ENCODE measurements around the gene FYB2. TPM values are rescaled to one million over a fixed set of nuclear protein-coding genes. Genes with fewer than 3 reads are reported as not detected.
"Not testable (repeated sequence)": the region's sequence is repeated elsewhere in the genome, so short reads cannot be mapped to it uniquely, and the experiment has no call there.

The FYB2 gene
- total and polyA plus RNA-seq, 2 donors = 0.09 to 0.90 TPM

DNA sequence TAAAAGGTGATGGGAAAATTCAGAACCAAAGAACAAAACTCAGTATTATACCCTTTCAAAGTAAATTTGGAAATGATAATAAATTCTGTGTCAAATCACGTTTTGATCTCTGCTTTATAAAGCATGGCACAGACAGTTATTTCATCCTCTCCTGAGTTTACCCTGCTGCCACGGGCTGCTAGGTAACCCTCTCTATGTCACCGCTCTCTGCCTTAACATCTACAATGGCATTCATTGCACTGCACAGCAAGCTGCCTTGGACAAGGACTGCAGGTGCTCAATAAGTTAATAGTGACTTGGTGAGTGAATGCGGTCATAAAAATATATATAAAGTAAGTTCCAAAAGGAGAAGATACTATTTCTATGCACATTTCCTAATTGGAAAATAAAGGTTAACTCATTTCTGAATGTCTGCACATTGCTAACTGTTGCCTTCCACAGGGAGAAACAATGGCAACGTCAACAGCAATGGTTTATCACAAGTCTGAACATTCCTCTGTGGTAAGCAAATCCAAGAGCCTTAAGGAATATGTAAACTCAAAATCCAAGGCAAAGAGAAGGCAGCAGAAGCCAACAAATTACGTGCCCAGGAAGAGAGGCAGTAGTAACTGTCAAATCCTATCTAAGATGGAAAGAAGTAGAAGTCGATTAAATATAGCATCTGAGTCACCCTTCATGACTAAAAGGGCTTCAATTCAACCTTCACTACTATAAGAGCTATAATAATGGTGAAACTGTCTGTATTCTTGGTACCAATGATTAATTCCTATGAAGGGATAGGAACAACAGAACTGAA, 19.4 kb downstream of the FYB2 start:
- no peak for DNase-seq (ENCODE audit: extremely low spot score)
- Histone ChIP-seq H3K27ac (ENCODE audit: low read depth) (no peak overlapping the region), H3K4me3 (ENCODE audit: low read depth, low read length) (no peak overlapping the region), H3K36me3 (ENCODE audit: insufficient read depth) (no peaks in the 10 kb centered on the region), H3K4me1 (ENCODE audit: insufficient read depth) (no peaks in the 10 kb centered on the region)
- 47% methylated on average over 7 of the region's 7 CpGs for WGBS

DNA sequence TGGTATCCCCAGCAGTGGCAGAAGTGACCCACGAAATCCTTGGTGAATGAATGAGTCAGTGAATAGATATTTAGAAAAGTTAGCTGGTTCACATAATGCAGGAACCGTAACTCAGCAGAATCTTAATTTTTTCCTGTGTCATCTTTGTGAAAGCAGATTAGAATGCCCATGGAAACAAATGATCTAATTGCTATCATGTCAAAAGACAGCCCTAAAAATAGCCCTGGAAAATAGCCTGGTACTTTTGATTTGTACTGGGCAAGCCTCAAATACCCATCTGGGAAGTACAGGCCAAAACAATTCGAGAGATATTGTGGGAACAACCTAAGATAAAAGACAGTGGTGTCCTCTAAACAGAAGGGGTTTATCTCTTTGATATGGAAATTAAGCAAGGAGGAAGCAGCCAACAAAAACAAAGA, 21.1 kb downstream of the FYB2 start:
- Histone ChIP-seq H3K36me3 (ENCODE audit: insufficient read depth) (no peaks in the 10 kb centered on the region), H3K4me1 (ENCODE audit: insufficient read depth) (no peaks in the 10 kb centered on the region), H3K4me3 (ENCODE audit: low read depth, low read length) (no peak overlapping the region), H3K27ac (ENCODE audit: low read depth) (no peak overlapping the region)
- 29% methylated on average over 3 of the region's 3 CpGs for WGBS
- DNase-seq (ENCODE audit: extremely low spot score) = no peak

DNA sequence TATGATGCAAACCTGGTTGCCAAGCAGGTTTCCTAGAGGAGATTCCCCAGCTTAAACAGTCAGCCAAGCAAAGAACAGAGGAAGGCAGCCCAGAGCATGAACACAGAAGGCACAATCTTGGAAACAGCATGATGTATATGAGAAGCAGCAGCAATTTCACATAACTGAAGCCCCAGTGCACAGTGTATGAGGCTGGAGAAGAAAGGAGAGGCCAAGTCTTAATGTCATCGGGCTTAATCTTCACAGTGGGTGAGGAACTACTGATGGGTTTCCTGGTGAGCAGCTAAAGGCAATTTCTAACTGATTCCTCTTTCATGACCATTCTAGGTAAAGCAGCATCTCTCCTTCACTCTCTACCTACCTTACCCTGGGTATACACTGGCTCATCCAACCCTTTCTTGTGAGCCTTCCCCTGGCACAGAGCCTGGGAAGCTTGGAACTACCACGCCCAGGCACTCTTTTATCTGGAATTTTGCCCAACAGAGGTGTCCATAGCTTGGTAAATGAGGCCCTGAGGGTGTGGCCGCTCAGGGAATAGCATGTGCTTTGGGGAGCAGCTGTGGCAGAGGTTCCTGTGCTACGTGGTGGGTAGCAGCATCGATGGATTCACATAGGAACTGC, 22.0 kb downstream of the FYB2 start:
- no peak for DNase-seq (ENCODE audit: extremely low spot score)
- Histone ChIP-seq H3K4me1 (ENCODE audit: insufficient read depth) (no peaks in the 10 kb centered on the region), H3K4me3 (ENCODE audit: low read depth, low read length) (no peak overlapping the region), H3K36me3 (ENCODE audit: insufficient read depth) (no peaks in the 10 kb centered on the region), H3K27ac (ENCODE audit: low read depth) (no peak overlapping the region)
- 75% methylated on average over 5 of the region's 5 CpGs for WGBS

DNA sequence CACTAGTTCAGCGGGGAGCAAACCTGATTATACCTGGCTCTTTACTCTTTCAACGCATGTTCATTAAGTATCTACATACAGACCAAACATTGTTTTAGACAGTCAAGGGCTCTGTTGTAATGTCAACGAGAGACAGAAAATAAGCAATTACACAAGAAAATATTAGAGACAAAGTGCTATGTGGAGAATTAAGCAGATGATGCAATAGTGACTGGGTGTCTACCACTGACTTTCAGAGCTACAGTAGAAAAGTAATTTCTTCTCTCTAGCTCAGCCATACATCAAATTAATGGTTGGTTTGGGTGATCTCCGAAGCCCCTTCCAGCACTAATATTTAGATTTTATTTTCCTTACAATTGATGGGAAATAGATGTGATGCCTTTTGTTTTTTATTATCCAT, 23.3 kb downstream of the FYB2 start:
- 93% methylated on average over 4 of the region's 4 CpGs for WGBS
- H3K4me1 ChIP-seq (ENCODE audit: insufficient read depth) = no peaks in the 10 kb centered on the region
- H3K27ac ChIP-seq (ENCODE audit: low read depth) = no peak overlapping the region
- H3K36me3 ChIP-seq (ENCODE audit: insufficient read depth) = no peaks in the 10 kb centered on the region
- no peak for DNase-seq (ENCODE audit: extremely low spot score)
- no peak overlapping the region for H3K4me3 ChIP-seq (ENCODE audit: low read depth, low read length)

DNA sequence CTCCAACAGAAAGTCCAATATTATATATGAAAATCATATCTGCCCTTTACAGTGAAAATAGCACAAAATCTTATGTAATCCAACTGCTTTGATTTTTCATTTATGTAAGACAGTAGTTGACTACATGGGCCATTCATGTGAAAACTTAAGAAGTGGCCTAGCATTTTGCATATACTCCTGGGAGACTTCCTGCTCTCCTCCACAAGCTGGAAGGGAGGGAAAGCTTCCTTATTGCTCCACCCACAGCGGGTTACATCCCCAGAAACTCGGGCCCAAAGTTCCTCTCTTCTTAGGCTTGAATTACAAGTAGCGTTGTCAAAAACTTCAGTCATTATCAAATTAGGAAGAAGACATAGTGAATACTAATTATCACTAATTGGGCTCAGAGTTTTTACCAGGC, 29.2 kb downstream of the FYB2 start:
- Histone ChIP-seq H3K27ac (ENCODE audit: low read depth) (no peak overlapping the region), H3K36me3 (ENCODE audit: insufficient read depth) (no peaks in the 10 kb centered on the region), H3K4me1 (ENCODE audit: insufficient read depth) (no peaks in the 10 kb centered on the region), H3K4me3 (ENCODE audit: low read depth, low read length) (no peak overlapping the region)
- 82% methylated on average over 3 of the region's 3 CpGs for WGBS
- DNase-seq (ENCODE audit: extremely low spot score) = no peak

DNA sequence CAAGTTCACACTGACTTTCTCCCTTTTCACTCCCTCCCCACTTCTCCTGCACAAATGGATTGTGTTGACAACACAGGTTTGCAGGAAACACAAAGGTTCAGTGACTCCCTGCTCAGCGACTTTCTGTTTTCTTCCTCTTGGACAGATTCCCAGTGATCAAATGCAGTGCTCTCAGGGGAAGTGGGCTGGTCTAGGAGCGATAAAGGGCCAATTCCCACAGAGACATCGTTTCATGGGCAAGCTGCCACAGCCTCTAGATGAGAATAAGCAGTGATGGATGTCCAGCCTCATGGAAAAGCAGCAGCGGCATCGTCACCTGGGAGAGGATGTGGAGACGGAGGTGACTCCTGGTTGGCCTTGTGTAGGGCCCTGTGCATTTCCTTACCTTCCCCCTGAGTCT, 30.6 kb downstream of the FYB2 start:
- DNase-seq (ENCODE audit: extremely low spot score) = peak; percentile 39
- no peaks in the 10 kb centered on the region for H3K4me1 ChIP-seq (ENCODE audit: insufficient read depth)
- H3K36me3 ChIP-seq (ENCODE audit: insufficient read depth) = no peaks in the 10 kb centered on the region
- no peak overlapping the region for H3K4me3 ChIP-seq (ENCODE audit: low read depth, low read length)
- H3K27ac ChIP-seq (ENCODE audit: low read depth) = no peak overlapping the region
- 30% methylated on average over 6 of the region's 6 CpGs for WGBS

DNA sequence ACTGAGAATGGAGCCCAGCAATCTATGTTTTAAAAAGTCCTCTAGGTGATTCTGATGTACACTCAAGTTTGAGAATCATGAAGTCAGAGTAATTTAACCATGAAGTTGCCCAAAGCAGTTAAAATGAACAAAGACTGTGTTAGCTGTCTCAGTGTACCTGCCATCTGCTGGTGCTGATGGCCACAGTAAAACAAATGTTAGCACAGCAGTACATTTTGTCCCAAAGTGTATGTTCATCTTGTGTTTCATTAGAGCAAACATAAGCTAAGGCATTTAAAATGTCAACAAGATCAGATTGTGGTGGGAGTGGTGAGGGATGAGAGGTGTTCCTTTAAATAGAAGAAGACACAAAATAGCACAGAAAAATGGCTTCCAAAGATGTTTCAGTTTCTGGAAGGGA, 31.1 kb downstream of the FYB2 start:
- Histone ChIP-seq H3K4me1 (ENCODE audit: insufficient read depth) (no peaks in the 10 kb centered on the region), H3K4me3 (ENCODE audit: low read depth, low read length) (no peak overlapping the region), H3K36me3 (ENCODE audit: insufficient read depth) (no peaks in the 10 kb centered on the region), H3K27ac (ENCODE audit: low read depth) (no peak overlapping the region)
- DNase-seq (ENCODE audit: extremely low spot score) = no peak

DNA sequence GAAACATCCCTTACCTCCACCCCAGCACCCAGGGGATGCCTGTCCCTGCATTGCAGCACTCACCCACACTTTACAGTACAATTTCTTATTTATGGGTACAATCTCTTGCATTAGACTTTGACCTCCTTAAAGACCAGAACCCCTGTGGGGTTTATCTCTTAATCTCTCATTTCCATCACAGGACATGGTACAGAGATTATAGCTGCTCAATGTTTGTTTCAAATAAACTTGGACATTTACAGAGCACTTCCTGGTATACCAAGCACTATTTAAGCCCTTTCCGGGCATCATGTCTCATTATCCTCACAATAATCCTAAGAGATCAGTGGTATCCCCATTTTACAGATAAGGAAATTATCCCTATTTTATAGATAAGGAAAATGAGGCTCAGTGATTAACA, 31.9 kb downstream of the FYB2 start:
- H3K27ac ChIP-seq (ENCODE audit: low read depth) = no peak overlapping the region
- no peaks in the 10 kb centered on the region for H3K4me1 ChIP-seq (ENCODE audit: insufficient read depth)
- DNase-seq (ENCODE audit: extremely low spot score) = no peak
- WGBS = 67% methylated on average over 1 of the region's 1 CpG
- no peak overlapping the region for H3K4me3 ChIP-seq (ENCODE audit: low read depth, low read length)
- H3K36me3 ChIP-seq (ENCODE audit: insufficient read depth) = no peaks in the 10 kb centered on the region

DNA sequence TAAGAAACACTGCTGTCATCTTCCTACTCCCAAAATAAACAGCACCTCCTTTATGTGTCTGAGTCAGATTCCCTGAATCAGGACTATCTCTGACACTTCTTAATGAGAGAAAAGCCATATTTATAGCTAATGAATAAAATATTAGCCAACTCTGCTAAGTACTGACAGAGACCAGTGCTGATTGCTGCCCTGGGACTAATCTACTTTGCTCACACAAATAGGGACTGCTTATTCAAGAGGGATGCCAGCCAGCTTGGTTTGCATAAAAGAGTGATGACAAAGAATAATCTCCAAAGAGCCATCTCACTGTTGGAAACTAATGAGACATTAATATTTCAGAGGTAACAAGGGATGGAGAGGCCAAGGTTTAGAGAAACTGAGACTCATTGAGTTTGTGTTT, 36.4 kb downstream of the FYB2 start:
- Histone ChIP-seq H3K36me3 (ENCODE audit: insufficient read depth) (no peaks in the 10 kb centered on the region), H3K4me3 (ENCODE audit: low read depth, low read length) (no peak overlapping the region), H3K27ac (ENCODE audit: low read depth) (no peak overlapping the region), H3K4me1 (ENCODE audit: insufficient read depth) (no peaks in the 10 kb centered on the region)
- no peak for DNase-seq (ENCODE audit: extremely low spot score)

DNA sequence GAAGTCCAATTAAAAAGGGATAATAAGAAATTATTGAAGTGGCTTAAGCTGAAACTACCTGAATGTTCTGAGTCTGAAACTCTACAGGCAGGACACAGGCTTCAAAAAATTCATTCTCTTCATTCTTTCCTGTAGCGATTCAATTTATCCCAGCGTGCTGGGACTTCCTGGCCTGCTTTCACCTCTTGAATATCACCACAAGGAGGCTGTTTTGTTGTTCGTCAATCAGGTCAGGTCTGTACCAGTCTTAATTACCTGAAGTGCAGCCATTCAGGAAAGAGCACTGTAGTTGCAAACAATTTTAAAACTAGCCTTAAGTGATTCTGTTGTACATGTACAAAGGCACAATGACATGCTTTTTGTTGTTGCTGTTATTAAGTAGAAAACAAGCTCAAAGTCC, 38.4 kb downstream of the FYB2 start:
- Histone ChIP-seq H3K4me3 (ENCODE audit: low read depth, low read length) (no peak overlapping the region), H3K4me1 (ENCODE audit: insufficient read depth) (no peaks in the 10 kb centered on the region)
- WGBS = 86% methylated on average over 3 of the region's 3 CpGs

DNA sequence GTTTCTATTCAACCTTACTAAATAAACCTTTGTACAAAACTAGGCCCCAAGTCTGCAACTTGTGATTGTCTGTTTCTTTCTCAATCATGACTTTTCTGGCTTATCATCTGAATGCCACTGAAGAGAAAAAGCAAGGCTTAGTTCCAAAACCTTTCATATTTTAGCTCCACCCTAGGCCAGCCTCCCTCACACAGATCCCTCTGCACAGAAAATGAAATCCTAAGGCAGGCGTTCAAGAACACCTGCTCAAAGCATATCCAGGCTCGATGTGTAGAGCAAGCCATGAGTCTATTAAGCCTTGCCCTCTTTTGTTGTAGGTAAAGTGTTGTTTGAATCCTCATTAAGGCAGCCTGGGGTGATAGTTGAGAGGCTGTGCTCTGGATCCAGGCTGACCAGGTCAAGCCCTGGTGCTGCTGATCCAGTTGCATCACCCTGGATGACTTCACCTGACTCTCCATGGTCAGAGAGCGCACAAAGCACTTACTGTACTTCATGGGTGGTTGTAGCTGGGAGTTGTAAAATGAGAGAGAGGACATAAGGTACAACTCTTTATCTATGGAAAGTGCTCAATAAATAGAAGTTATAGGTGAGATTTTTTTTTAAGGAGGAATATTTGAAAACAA, 39.0 kb downstream of the FYB2 start:
- no peak for DNase-seq (ENCODE audit: extremely low spot score)
- H3K36me3 ChIP-seq (ENCODE audit: insufficient read depth) = no peaks in the 10 kb centered on the region
- 93% methylated on average over 3 of the region's 3 CpGs for WGBS
- H3K4me3 ChIP-seq (ENCODE audit: low read depth, low read length) = no peak overlapping the region
- no peaks in the 10 kb centered on the region for H3K4me1 ChIP-seq (ENCODE audit: insufficient read depth)
- H3K27ac ChIP-seq (ENCODE audit: low read depth) = no peak overlapping the region

More for the DNA sequence above, 38.4 kb downstream of the FYB2 start:
- Histone ChIP-seq H3K27ac (ENCODE audit: low read depth) (no peak overlapping the region), H3K36me3 (ENCODE audit: insufficient read depth) (no peaks in the 10 kb centered on the region)
- no peak for DNase-seq (ENCODE audit: extremely low spot score)

DNA sequence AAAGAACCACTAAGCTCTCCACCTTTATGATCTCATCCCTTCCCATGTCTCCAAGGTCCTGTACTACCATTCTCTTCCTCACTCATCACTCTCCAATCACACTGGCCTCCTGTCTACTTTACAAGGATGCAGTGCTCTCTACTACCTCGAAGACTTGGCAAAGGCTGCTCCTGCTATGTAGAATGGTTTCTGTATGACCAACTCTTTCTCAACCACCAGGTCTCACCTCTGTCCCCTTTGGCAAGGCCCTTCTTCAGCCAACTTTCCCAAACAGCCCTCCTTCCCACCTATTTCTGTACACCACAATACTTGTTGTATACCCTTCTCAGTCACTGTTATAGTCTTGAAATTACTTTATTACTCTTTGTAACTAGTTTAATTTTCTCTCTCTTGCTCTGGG, 41.2 kb downstream of the FYB2 start:
- WGBS = 73% methylated on average over 1 of the region's 1 CpG
- Histone ChIP-seq H3K36me3 (ENCODE audit: insufficient read depth) (no peaks in the 10 kb centered on the region), H3K27ac (ENCODE audit: low read depth) (no peak overlapping the region), H3K4me3 (ENCODE audit: low read depth, low read length) (no peak overlapping the region), H3K4me1 (ENCODE audit: insufficient read depth) (no peaks in the 10 kb centered on the region)
- no peak for DNase-seq (ENCODE audit: extremely low spot score)

DNA sequence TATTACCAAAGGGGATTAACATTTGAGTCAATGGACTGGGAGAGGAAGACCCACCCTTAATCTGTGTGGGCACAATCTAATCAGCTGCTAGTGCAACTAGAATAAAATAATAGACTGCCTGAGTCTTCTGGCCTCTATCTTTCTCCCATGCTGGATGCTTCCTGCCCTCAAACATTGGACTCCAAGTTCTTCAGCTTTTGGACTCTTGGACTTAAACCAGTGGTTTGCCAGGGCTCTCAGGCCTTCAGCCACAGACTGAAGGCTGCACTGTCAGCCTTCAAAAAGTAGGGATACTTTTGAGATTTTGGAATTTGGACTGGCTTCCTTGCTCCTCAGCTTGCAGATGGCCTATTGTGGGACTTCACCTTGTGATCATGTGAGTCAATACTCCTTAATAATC, 44.5 kb downstream of the FYB2 start:
- DNase-seq (ENCODE audit: extremely low spot score); H3K4me3 ChIP-seq (ENCODE audit: low read depth, low read length); H3K36me3 ChIP-seq (ENCODE audit: insufficient read depth); H3K4me1 ChIP-seq (ENCODE audit: insufficient read depth); H3K27ac ChIP-seq (ENCODE audit: low read depth): not testable (repeated sequence)

DNA sequence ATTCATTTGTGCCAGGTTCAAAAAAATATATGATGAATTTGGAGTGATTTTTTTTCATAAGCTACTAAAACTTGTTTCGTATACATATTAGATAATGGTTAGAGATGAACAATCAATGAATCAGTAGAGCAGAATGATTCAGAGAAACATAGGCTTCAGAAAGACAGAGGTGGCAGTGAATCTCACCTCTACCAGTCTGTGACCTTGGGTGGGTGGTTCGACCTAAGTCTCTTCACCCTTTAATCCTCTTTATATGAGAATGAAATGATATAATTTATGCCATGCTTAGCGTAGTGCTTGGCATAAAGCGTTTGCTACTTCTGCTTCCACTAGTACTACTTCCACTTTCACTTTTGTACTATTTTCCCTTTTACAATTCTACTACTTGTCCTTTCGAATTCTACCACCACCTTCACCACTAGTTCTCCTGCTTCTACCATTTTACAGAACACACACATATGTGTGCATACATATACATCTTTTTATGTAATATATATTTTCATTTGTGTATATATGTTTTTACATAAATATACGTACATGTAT, 45.1 kb downstream of the FYB2 start:
- H3K4me1 ChIP-seq (ENCODE audit: insufficient read depth) = no peaks in the 10 kb centered on the region
- no peak overlapping the region for H3K27ac ChIP-seq (ENCODE audit: low read depth)
- H3K4me3 ChIP-seq (ENCODE audit: low read depth, low read length) = no peak overlapping the region
- WGBS = 87% methylated on average over 6 of the region's 6 CpGs
- DNase-seq (ENCODE audit: extremely low spot score) = no peak
- no peaks in the 10 kb centered on the region for H3K36me3 ChIP-seq (ENCODE audit: insufficient read depth)
